Renal cortex interstitium (tissue), 11 donors: ENCODE results near the gene CFAP46. TPM values are rescaled to one million over a fixed set of nuclear protein-coding genes. Genes with fewer than 3 reads are reported as not detected.

Experiments
- DNase-seq, 11 donors: peaks; one replicate each; pipeline ENCODE4 v3.0.0-alpha.2; 2013; ENCODE audit warnings: low read depth in 9 of 11, low spot score in 4 of 11; ENCODE audit errors: extremely low read depth in 1 of 11
- polyA plus RNA-seq, 3 donors: library from polyadenylated mRNA; unstranded; fragments of 120-200 nt; gene quantifications; one replicate each; pipeline ENCODE4 v1.2.1, GENCODE V29; 2013; ENCODE audit not compliant: insufficient read length in 3 of 3

CFAP46 gene
- polyA plus RNA-seq, 3 donors = 7.7 to 11.4 (median 8.0) TPM

DNA sequence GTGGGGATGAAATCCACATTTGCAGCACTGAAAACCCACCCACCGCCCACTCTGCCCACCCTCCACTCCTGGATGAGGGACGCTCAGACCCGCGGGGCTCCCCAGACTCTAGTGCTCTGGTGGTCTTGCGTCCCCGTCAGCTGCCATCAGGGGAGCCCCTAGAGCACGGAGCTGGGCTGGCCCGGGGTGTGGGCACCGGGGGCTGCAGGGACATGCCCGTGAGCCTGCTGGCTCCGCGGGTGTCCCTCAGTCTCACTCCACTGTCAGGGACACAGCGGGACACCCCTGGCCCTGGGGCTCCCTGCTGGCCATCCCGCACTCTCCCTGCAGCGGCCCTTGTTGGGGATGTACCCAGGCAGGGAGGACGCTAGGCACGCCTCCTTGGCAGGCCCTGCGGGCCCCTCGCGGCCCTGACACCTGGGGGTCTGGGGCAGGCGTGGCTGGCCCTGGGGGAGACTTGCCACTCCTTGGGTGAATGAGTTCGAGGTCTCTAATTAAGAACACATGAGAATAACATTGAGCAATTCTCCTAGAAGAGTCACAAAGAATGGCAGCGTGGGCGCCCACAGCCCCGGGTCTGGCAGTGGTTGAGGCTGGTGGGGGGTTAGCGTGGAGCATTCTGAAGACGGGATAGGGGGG lies 64.2 kb downstream of the CFAP46 start:
- DNase-seq = no peak

DNA sequence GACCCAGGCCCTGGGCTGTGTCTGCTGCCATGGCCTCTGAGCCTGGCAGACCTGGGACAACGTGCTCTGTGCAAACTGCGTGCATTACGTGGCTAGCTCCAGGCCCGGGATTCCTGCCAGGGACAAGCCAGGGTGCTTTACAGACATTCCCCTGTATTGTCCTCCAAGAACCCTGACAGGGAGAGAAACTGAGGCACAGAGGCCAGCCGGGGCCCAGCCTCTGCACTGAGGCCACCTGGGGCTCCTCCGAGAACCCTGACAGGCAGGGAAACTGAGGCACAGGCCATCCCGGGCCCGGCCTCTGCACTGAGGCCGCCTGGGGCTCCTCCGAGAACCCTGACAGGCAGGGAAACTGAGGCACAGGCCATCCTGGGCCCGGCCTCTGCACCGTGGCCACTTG lies 64.9 kb downstream of the CFAP46 start:
- no peak for DNase-seq

DNA sequence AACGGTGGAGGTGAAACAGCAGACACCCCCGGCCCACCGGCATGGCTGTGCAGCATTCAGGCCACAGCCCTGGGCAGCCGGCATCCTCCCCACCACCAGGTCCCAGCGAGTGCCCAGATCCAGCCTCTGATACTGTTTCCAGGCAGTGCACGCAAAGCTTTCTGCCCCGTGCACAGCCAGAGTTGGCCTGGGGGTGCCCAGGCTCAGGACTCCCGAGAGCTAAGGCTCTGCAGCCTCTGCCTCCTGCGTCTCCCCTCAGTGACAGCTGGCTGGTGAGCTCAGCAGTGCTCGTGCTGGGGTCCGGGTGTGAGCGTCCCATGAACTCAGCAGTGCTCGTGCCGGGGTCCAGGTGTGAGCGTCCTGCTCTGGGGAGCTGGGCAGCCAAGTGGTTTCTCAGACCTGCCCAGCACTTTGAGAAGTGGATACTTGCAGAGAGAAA lies 65.4 kb downstream of the CFAP46 start:
- DNase-seq = no peak

DNA sequence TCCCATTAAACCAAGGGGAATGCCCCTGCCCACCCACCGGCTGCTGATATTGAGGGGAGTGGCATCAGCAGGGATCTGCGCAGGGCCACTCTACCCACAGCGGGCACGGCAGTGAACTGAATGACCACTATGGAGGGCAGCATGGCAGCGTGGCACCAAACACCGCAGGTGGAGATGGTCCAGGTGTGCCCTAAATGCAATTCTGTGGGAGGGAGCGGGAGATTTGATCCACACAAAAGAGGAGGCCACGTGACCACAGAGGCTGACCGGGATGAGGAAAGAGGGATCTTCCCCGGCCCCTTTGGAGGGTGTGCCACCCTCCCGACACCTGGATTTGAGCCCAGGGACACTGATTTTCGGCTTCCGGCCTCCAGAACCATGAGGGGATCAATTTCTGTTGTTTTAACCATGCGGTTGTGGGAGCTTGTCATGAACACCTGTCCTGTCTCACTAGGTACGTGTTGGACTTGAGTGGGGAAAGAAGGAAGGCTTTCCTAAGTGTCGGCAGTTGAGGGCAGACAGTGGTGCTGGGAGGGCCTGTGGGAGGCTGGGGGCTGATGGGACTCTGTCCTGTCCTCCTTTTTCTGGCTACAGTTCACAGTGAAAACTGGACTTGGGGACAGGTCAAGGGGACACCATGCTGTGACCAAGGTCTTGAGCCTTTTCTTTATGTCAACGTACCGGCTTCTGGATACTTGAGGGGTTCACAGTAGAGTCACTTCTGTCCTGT lies 66.1 kb downstream of the CFAP46 start:
- DNase-seq = no peak

DNA sequence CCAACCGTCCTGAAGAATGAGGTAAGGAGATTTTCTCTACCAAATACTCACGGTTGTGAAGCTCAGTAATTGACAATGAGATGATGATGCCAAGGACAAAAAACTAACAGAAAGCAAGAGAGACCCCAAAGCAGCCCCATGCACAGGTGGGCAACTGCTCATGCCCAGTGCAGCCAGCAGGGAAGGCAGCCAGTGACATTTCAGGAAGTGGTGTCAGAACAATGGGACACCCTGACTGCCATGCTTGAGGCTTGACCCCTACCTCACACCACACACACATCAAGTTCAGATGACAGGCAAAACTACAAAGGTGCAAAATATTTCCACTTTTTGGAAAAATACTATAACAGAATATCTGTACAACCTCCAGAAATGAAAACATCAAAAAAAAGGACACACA lies 66.9 kb downstream of the CFAP46 start:
- DNase-seq = no peak

DNA sequence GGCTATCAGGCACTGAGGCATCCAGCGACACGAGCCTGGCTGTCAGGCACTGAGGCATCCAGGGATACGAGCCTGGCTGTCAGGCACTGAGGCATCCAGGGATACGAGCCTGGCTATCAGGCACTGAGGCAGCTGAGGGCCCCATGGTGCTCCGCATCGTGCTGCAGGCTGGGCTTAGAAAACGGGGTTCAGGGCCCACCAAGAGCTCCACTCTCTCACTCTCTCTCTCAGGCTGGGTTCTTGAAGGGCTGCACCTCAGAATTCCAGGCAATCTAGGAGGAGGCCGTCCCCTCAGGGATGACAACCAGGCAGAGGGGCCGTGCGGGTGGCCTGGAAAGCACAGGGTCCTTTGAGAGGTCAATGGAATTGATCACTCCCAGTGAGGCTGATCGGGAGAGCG lies 69.0 kb downstream of the CFAP46 start:
- DNase-seq = no peak

DNA sequence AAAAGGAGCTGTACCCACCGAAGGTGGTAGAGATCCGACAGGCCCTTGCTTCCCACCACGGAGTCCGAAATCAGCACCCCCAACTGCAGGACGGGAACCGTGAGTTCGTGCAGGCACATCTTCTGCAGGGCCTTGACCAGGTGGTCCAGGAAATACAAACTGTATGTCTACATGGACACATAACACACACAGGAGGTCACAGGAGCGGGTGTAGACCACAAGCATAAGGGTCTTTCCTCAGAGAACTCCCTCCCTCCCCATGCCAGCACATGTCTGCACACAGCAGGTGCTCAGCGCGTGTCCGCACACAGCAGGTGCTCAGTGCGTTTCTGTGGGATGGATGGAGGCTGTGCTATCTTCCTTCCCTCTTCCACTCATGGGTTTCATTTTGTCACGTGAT lies 69.7 kb downstream of the CFAP46 start:
- DNase-seq = no peak

DNA sequence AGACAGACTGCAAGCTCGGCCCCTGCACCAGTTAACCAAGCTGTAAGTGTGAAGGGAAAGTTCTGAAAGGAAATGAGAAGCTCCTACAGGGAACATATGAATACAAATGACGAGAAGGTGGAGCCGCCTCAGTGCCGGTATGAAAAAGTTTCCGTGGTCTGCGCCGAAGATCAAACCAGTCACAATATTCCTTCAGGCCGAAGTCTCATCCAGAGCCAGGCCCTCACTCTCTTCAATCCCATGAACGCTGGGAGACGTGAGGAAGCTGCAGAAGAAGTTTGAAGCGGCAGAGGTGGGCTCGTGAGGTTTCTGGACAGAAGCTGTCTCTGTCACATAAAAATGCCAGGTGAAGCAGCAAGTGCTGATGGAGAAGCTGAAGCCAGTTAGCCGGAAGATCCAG lies 71.9 kb downstream of the CFAP46 start:
- no peak for DNase-seq

DNA sequence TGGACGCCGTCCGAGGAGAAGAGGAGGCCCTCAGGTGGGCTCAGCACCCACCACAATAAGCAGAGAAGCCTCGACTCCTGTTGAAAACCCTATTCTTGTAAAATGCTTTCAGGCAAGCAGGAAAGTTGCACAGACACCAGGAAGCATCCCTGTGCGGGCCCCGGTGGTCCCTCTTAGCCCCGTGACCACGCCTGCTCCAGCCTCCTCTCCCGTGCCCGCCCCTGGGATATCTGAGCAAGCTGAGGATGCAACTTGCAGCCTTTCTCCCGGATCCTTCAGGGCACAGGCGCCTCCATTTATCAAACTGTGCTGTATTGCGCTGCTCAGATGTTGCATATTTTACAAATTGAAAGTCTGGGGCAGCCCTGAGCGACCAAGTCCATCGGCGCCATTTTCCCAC lies 72.7 kb downstream of the CFAP46 start:
- DNase-seq = no peak

DNA sequence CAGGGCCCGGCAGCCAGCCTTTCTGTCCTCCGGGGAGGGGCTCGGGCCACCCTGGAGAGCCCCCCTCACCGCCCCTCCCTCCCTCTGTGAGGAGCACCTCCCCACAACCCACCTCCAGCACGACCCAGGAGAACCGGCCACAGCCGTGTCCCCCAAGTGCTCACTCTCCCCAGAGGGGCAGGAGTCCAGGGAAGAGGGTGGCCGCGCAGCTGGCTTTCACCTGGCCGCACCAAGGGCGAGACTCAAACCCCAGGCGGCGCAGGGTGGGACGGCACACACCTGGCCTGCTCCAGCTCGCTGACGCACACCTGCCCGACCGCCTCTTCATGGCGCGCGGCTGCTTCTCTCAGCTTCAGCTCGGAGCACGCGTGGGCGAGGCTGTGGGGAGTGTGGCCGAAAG lies 73.4 kb downstream of the CFAP46 start:
- DNase-seq = no peak

DNA sequence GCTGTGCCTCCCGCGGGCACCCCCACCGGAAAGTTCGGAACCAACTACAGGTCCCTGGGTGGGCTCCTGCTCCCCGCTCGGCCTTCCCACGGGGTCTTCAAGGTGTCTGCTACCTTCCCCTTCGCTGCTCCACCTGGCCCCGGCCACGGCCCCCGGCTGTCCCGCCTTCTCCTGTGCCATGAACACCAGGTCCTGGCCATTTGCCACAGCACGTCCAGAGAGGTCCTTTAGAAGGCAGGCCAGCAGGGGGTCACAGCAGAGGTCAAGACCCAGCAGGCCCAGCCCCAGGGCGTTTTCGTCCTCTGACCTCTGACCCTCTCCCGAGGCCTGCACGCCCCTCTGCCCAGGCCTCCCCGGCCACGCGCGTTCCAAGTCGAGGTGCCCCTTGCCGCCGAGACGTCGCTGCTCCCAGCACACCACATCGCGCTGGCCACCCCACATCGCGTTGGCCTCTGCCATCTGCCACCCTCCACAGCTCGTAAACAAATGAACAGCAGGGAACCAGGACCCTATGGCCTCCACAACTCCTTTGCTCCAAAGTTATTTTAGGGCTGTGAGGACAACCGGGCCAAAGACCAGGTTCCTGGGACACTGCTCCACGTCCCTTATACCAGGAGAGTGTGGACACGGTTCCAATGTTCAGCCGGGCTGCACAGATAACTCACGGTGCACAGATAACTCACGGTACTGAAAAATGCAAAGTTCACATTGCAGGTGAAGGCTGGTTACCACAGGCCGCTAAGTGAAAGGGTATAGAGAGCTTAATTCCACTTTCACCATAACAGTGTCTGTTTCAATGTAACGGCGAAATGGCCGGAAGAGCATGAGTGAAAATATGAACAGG lies 74.3 kb downstream of the CFAP46 start:
- no peak for DNase-seq

DNA sequence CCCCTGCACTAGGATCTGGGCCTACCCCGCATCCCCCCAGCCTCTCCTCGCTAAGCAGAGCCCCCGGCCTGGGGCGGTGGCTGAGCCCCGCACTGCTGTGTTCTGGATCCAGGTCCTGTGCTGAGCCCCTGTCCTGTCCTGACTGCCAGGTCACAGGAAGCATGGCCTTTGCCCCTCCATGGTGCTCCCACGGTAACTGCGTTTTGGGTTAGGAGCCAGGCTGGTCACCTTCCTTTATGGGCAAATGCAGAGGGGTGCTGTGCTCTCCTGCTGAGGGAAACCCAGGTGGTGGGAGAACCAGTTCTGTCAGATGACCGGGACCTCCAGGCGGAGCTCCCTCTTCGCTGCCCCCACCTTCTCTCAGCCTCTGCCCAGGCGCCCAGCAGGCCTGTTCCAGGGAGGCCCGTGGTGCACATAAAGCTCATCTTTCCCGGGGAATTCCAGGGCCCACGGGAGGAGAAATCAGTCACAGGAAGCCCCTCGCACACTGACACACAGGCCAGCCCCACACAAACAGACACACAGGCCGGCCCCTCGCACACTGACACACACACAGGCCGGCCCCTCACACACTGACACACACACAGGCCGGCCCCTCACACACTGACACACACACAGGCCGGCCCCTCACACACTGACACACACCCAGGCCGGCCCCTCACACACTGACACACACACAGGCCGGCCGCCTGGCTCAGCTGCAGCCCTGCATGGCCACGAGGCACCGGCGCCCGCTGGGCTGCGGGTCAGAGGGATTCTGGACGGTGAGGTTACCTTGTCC lies 75.6 kb downstream of the CFAP46 start:
- DNase-seq = no peak

DNA sequence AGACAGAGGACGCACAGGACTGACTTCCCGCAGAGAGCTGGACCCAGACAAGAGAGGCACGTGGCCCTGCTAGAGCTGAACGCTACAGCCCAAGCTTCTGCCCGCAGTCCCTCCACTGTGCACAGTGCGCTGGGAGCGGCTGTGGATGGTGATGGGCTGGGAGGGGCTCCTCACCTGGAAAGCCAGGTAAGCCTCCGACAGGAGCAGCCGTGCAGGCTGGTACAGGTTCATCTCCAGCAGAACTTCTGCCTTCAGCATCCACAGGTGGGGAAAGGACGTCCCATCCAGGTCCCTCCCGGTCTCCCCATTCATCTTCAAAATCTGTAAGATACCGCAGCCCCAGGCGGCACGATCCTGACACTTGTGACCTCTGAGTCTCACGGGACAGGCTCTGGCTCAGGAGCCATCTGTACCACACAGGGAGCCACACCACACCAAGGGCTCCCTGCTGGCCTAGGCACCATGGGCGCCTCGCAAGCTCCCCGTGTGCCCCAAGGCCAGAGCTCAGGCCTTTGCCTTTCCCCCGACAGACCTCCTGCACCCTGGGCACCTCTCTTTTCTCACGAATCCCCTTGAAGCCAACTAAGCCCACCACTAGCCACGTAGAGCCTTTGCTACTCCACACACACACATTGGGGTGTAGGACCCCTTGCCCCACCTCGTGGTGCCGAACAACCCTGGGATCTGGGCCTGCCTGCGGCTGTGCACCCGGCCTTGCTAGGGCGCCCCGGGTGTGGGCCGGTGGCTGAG lies 76.3 kb downstream of the CFAP46 start:
- DNase-seq = no peak

DNA sequence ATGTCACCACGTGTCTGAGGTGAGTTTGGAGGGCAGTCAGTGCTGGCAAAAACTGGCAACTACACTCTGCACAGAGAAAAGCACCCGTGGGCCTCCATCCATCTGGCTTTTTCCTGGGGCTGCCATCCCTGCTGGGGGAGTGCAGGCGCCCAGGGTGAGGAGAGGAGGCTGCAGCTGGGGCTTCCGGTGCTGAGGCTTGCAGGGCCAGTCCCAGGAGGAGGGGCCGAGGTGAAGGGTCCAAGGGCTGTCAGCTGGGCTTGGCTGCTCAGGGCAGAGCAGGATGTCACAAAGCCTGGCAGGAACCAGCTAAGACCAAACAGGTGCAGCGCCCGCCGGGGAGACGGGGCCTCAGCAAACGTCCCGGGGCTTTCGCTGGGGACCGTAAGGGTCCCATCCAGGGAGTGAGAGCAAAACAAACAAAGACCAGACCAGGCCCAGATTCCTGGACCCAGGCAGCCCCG lies 77.2 kb downstream of the CFAP46 start:
- DNase-seq = no peak

DNA sequence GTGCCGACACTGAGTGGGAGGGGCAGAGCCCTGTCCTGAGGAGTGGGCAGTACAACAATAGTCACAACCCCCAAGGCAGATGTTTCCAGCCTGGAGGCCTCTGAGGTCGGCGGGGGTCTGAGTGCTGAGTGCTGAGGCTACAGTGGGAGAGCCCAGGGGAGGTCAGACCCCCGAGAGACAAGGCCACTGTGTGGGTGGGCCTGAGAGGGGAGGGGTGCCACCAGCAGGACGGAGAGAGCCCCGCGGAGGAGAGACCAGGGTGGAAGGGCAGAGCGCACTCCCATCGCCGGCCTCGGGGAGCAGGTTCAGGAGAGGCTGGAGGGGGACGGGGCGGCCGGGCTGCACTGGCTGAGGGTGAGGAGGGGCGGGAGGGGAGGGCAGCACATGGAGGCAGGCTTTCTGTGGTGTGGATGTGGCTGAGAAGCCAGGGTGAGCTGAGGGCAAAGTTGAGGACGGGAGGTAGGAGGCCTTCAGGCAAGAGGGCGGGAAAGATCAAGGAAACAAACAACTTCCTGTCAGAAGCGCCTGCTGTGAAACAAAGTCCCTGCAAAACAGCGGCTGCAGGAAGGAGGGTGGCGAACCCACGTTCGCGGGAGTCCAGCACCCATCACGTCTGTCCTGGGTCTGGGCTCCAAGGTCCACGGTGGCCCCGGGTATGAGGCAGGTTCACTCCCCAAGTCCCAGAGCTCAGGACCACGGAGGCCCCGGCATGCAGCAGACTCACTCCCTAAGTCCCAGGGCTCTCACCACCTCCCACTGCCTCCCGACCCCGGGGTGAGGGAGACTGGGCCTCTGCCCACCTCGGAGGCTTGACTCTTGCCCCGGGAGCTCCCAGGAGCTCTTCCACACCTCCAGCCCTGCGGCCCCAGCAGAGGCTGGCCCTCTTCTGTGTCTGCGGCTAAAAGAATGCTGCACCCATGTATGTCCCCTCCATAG lies 79.6 kb downstream of the CFAP46 start:
- DNase-seq = no peak

DNA sequence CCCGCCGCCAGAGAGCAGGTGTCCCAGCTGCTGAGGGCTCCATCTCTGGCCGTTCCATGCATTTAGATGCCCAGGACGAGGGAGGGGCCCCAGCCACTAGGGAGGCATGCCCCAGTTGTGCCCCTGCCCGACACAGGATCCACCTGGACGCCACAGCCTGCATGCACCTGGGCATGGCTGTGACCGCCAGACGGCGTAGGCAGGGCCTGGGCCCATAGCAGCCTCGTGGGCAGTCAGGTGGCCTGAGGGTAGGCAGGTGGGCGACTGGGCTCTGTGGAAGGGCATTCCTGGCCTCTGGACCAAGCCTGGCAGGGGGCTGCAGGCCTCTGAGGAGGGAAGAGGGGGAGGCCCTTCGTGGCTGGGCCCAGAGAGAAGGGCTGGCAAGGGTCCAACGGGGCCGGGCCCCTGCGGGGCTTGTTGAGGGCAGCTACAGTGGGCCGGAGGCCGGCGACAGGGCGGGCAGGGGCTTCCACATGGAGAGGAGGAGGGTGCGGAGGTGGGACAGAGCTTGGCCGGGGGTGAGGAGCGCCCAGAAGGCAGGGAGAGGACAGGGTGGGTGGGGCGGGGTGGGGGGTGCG lies 80.4 kb downstream of the CFAP46 start:
- DNase-seq = no peak

DNA sequence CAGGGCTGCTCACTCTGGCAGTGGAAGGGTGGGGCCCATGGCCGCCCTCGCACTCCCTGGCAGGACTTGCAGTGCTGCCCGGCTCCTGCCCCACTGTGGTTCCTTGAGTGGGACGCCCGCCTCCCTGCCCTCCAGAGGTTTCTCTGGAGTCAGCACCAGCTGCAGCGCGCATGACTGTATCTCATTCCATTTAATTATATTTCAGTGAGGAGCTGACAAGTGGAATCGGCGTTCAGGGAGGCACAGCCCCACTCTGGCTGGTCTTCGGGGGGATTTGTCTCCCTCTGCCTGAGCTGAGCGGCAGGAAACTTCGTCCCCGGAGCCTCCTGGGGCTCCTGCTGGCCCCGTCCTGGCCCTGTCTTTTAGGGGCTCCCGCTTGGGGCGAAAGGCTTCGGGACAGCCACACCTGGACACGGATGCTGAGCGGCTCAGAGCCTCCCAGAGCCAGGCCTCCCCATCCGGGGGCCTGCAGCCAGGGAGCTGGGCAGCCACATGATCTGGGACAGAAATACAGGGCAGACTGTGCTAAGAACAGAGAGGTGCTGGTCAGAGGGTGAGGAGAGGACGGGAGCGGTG lies 81.2 kb downstream of the CFAP46 start:
- no peak for DNase-seq
